Esophagus squamous epithelium (tissue), 4 donors: ENCODE measurements around the gene LRP2.

ENCODE experiments used
- POLR2A ChIP-seq, 4 donors: fragments of 450-650 bp; IDR thresholded peaks; one replicate each; pipeline ENCODE4 v1.6.1; 2017; ENCODE audit warnings: antibody characterized with exemption in 4 of 4, mild to moderate bottlenecking in 4 of 4, moderate library complexity in 3 of 4
- TF ChIP-seq, protein P1 (sequence below), 6 experiments: fragments of 450-650 bp in 4 of 6; fragments of 200-600 bp in 2 of 6; sonication (generic) in 2 of 6; IDR thresholded peaks; one replicate each; pipeline ENCODE4 v1.5.1; 2016 to 2019; ENCODE audit warnings: antibody characterized with exemption in 6 of 6, mild to moderate bottlenecking in 4 of 6, moderate library complexity in 4 of 6

DNA sequence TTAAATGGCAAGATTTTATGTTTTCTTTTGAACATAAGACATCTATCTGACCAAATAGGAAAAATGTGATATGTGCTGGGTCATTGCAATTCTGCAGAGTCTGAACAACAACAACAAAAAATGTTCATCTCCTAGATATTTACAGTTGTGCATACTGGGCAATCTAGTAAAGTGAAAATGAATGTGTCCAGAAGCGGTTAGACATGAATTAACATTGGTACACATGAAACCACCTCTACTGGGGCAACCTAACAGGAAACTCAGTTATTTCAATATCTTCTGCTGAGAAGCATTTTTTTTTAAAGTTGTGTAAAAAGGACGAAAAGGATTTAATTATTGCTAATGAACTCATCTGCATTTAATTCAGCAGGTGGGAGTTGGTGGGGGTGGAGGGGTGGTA is 216.1 kb downstream of the LRP2 start:
- TF ChIP-seq, protein P1, sequence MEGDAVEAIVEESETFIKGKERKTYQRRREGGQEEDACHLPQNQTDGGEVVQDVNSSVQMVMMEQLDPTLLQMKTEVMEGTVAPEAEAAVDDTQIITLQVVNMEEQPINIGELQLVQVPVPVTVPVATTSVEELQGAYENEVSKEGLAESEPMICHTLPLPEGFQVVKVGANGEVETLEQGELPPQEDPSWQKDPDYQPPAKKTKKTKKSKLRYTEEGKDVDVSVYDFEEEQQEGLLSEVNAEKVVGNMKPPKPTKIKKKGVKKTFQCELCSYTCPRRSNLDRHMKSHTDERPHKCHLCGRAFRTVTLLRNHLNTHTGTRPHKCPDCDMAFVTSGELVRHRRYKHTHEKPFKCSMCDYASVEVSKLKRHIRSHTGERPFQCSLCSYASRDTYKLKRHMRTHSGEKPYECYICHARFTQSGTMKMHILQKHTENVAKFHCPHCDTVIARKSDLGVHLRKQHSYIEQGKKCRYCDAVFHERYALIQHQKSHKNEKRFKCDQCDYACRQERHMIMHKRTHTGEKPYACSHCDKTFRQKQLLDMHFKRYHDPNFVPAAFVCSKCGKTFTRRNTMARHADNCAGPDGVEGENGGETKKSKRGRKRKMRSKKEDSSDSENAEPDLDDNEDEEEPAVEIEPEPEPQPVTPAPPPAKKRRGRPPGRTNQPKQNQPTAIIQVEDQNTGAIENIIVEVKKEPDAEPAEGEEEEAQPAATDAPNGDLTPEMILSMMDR (IDR thresholded peaks at IDR 0.05), result no peak
- TF ChIP-seq POLR2A (IDR thresholded peaks at IDR 0.05), result no peak
